Loucy (cell line): ENCODE measurements around the gene GEMIN7.

Experiments used
- H2AFZ ChIP-seq: fragments of 200-600 bp; sonication (generic); 2 replicates; pipeline ENCODE4 v1.6.0; 2016; ENCODE audit warnings: antibody characterized with exemption, mild to moderate bottlenecking, low read length, moderate library complexity
- H3F3A ChIP-seq: fragments of 200-600 bp; 2 replicates; pipeline ENCODE4 v1.6.0; 2016; ENCODE audit warnings: antibody characterized with exemption, low read depth, mild to moderate bottlenecking
- H3K27me3 ChIP-seq: fragments of 200-600 bp; sonication (generic); 2 replicates; pipeline ENCODE4 v1.6.1; 2014; ENCODE audit warnings: low read length, mild to moderate bottlenecking; ENCODE audit not compliant: insufficient read depth, poor library complexity, severe bottlenecking
- H3K36me3 ChIP-seq: fragments of 200-600 bp; sonication (generic); 2 replicates; pipeline ENCODE4 v1.6.1; 2016; ENCODE audit warnings: low read length; ENCODE audit not compliant: insufficient read depth
- H3K4me1 ChIP-seq: fragments of 200-600 bp; sonication (generic); 2 replicates; pipeline ENCODE4 v1.5.1; 2014; ENCODE audit warnings: low read length, mild to moderate bottlenecking; ENCODE audit not compliant: insufficient read depth, poor library complexity, severe bottlenecking
- H3K4me2 ChIP-seq: fragments of 200-600 bp; sonication (generic); 2 replicates; pipeline ENCODE4 v1.6.0; 2014; ENCODE audit warnings: antibody characterized with exemption, low read length, low read depth, mild to moderate bottlenecking; ENCODE audit not compliant: poor library complexity, severe bottlenecking
- H3K4me3 ChIP-seq: fragments of 200-600 bp; sonication (generic); 2 replicates; pipeline ENCODE4 v1.5.1; 2014; ENCODE audit warnings: low read length, mild to moderate bottlenecking, mixed read lengths; ENCODE audit not compliant: poor library complexity, severe bottlenecking
- H3K79me2 ChIP-seq: fragments of 200-600 bp; sonication (generic); 2 replicates; pipeline ENCODE4 v1.6.1; 2014; ENCODE audit warnings: low read length; ENCODE audit not compliant: insufficient read depth
- H3K9ac ChIP-seq: fragments of 200-600 bp; sonication (generic); 2 replicates; pipeline ENCODE4 v1.6.0; 2014; ENCODE audit warnings: mild to moderate bottlenecking, low read depth, low read length, moderate library complexity; ENCODE audit not compliant: poor library complexity, severe bottlenecking
- H3K9me2 ChIP-seq: fragments of 200-600 bp; sonication (generic); replicated peaks from 2 replicates; pipeline ENCODE4 v1.6.1; 2016; ENCODE audit warnings: low read depth, low read length, mixed read lengths
- H3K9me3 ChIP-seq: fragments of 200-600 bp; sonication (generic); 2 replicates; pipeline ENCODE4 v1.6.1; 2014; ENCODE audit warnings: mild to moderate bottlenecking, antibody characterized with exemption, low read length, low read depth; ENCODE audit not compliant: insufficient read depth
- H4K20me1 ChIP-seq: fragments of 200-600 bp; sonication (generic); 2 replicates; pipeline ENCODE4 v1.6.0; 2014; ENCODE audit warnings: antibody characterized with exemption, low read length, mild to moderate bottlenecking; ENCODE audit not compliant: insufficient read depth, poor library complexity, severe bottlenecking
- EZH2phosphoT487 ChIP-seq: fragments of 200-600 bp; IDR thresholded peaks from 2 replicates; pipeline ENCODE4 v1.6.1; 2018; ENCODE audit warnings: antibody characterized with exemption, mild to moderate bottlenecking, moderate library complexity, borderline replicate concordance
- TF ChIP-seq, protein P1 (sequence below): fragments of 200-600 bp; sonication (generic); conservative IDR thresholded peaks from 2 replicates; pipeline ENCODE4 v1.5.1; 2014; ENCODE audit warnings: mild to moderate bottlenecking, antibody characterized with exemption, low read length

GEMIN7 gene

DNA sequence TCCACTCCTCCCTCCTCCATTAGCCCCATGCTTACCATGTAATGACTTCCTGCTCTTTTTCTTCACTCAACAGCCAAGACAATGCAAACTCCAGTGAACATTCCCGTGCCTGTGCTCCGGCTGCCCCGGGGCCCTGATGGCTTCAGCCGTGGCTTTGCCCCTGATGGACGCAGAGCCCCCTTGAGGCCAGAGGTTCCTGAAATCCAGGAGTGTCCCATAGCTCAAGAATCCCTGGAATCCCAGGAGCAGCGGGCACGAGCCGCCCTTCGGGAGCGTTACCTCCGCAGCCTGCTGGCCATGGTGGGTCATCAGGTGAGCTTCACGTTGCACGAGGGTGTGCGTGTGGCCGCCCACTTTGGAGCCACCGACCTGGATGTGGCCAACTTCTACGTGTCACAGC, 11.0 kb downstream of the GEMIN7 start:
- Histone ChIP-seq H3K4me1 (peaks cover 15% of the 10 kb centered on the region), H3K9me2 (no peaks in the 10 kb centered on the region), H3K4me2 (no peak overlapping the region), H3K4me3 (no peak overlapping the region), H3F3A (no peaks in the 10 kb centered on the region), H3K79me2 (peaks cover 20% of the 10 kb centered on the region), H3K9ac (no peak overlapping the region), H2AFZ (no peak overlapping the region), H4K20me1 (peaks cover 20% of the 10 kb centered on the region), H3K36me3 (peaks cover 19% of the 10 kb centered on the region; the same call in 1 of the 2 replicates), H3K27me3 (no peaks in the 10 kb centered on the region), H3K9me3 (no peaks in the 10 kb centered on the region)
- TF ChIP-seq, protein P1, sequence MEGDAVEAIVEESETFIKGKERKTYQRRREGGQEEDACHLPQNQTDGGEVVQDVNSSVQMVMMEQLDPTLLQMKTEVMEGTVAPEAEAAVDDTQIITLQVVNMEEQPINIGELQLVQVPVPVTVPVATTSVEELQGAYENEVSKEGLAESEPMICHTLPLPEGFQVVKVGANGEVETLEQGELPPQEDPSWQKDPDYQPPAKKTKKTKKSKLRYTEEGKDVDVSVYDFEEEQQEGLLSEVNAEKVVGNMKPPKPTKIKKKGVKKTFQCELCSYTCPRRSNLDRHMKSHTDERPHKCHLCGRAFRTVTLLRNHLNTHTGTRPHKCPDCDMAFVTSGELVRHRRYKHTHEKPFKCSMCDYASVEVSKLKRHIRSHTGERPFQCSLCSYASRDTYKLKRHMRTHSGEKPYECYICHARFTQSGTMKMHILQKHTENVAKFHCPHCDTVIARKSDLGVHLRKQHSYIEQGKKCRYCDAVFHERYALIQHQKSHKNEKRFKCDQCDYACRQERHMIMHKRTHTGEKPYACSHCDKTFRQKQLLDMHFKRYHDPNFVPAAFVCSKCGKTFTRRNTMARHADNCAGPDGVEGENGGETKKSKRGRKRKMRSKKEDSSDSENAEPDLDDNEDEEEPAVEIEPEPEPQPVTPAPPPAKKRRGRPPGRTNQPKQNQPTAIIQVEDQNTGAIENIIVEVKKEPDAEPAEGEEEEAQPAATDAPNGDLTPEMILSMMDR: no peak
- TF ChIP-seq EZH2phosphoT487: no peak

DNA sequence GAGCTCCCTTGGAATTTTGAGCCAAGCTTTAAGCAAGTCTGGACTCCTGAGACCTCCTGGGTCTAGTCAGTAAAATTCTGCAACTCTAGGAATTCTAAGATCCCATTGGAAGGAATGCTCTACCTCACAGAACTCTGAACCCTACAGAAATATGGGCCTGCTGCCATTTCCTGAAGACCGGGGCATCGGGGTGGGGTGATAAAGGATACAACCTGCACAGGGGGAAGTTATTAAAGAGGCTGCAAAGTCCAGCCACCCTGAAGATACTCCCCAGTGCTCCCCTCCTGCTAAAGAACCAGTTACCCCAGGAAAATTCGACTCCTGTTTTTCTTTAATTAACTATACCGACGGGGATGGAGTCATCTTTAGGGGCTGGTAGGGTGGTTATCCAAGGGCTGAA, 11.5 kb downstream of the GEMIN7 start:
- Histone ChIP-seq H3K36me3 (peaks cover 19% of the 10 kb centered on the region; the same call in 1 of the 2 replicates), H3K79me2 (peaks cover 26% of the 10 kb centered on the region), H3K4me3 (no peak overlapping the region), H3K4me2 (no peak overlapping the region), H2AFZ (no peak overlapping the region), H3K9me2 (no peaks in the 10 kb centered on the region), H3F3A (no peaks in the 10 kb centered on the region), H4K20me1 (peaks cover 20% of the 10 kb centered on the region), H3K4me1 (peaks cover 21% of the 10 kb centered on the region), H3K27me3 (no peaks in the 10 kb centered on the region), H3K9ac (no peak overlapping the region), H3K9me3 (no peaks in the 10 kb centered on the region)
- TF ChIP-seq, protein P1: no peak
- TF ChIP-seq EZH2phosphoT487: no peak

DNA sequence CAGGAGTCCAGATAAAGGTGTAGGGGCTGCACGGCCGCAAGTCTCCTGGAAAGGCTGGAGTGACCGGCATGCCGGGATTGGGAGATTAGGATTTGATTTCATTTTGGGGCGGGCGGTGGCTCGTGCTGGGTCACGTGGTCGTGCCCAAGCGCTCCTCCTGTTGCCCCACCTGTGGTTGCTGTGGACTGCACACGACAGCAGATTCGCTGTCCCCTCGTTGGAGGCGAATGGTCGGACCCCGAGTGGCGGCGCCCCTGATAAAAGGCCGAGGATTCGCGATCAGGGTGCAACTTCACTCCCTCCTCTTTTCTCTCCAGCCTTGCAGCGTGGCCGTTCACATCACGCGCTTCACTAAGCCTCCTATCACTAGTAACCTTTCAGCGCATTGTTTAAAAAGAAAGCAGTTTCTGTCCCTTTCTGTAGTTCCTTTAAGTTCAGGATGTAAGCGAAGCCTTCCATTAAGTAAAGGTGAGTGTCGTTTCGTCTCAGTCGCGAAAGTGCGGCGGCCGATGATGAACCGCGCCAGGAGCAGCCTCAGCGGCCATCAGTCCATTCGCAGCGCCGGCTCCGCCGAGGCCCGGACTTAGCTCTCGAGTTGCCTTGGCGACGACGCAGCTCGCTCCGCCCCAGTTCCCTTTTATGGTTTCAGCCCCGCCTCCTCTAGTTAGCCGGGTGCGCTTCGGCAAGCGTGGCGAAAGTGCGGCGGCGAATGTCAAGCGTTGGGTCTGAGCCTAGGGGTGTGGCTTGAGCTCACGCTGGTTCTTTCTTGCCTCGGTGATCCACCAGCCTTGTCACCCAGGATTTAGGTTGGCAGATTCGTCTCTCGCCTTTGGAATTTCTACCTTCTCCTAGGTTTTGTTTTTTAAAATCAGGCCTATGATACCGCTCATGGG, 12.2 kb downstream of the GEMIN7 start:
- H3K27me3 ChIP-seq: no peaks in the 10 kb centered on the region
- H3F3A ChIP-seq: no peaks in the 10 kb centered on the region
- H3K4me3 ChIP-seq: no peak overlapping the region
- H2AFZ ChIP-seq: no peak overlapping the region
- H3K36me3 ChIP-seq: peaks cover 19% of the 10 kb centered on the region; the same call in 1 of the 2 replicates
- peaks cover 28% of the 10 kb centered on the region for H3K4me1 ChIP-seq
- no peaks in the 10 kb centered on the region for H3K9me3 ChIP-seq
- no peak overlapping the region for H3K4me2 ChIP-seq
- peaks cover 26% of the 10 kb centered on the region for H4K20me1 ChIP-seq
- H3K9ac ChIP-seq: no peak overlapping the region
- peaks cover 32% of the 10 kb centered on the region for H3K79me2 ChIP-seq
- no peaks in the 10 kb centered on the region for H3K9me2 ChIP-seq
- TF ChIP-seq, protein P1: no peak
- TF ChIP-seq EZH2phosphoT487: no peak
